ENCODE data around the gene ZNF287.

GRCh38 chr17:16521070-16521727, 47.8 kb downstream of the ZNF287 start:
- TF ChIP-seq EZH2phosphoT487 (conservative IDR thresholded peaks at IDR 0.05; ENCODE audit: low read length), result no peak
- peak; percentile 82 for TF ChIP-seq CTCF (IDR thresholded peaks at IDR 0.05; ENCODE audit: insufficient read depth, low read length, poor library complexity, severe bottlenecking)

All from SU-DHL-6 (cell line).